Aorta (tissue), 5 donors: Measurements from ENCODE around the gene NPDC1. TPM values are rescaled to one million over a fixed set of nuclear protein-coding genes. Genes with fewer than 3 reads are reported as not detected.
"Not testable (repeated sequence)": the region's sequence is repeated elsewhere in the genome, so short reads cannot be mapped to it uniquely, and the experiment has no call there.

Experiments
- ATAC-seq: fragments of 200-7000 bp; cut with Tn5 transposase; one replicate; pipeline ENCODE4 v1.9.1; 2022; ENCODE audit warnings: moderate library complexity; ENCODE audit not compliant: low FRiP score
- DNase-seq, 2 donors: peaks; one replicate each; pipeline ENCODE4 v3.0.0-alpha.2; 2020
- H3K27ac ChIP-seq, 2 donors: one replicate each; pipeline ENCODE4 v1.5.1; 2013; ENCODE audit warnings: low read length in 2 of 2, mild to moderate bottlenecking in 2 of 2, moderate library complexity in 2 of 2, control low read depth in 1 of 2, inconsistent platforms in 1 of 2, low read depth in 1 of 2
- H3K27me3 ChIP-seq, 2 donors: one replicate each; pipeline ENCODE4 v1.6.1; 2013; ENCODE audit warnings: control low read depth in 1 of 2, low read length in 1 of 2, mild to moderate bottlenecking in 1 of 2, moderate library complexity in 1 of 2; ENCODE audit not compliant: insufficient read depth in 2 of 2, control insufficient read depth in 1 of 2
- H3K36me3 ChIP-seq, 2 donors: one replicate each; pipeline ENCODE4 v1.6.1; 2013; ENCODE audit warnings: control low read depth in 1 of 2, low read length in 1 of 2, mild to moderate bottlenecking in 1 of 2; ENCODE audit not compliant: insufficient read depth in 2 of 2, control insufficient read depth in 1 of 2
- H3K4me1 ChIP-seq, 2 donors: one replicate each; pipeline ENCODE4 v1.6.1; 2013; ENCODE audit warnings: low read length in 2 of 2, control low read depth in 1 of 2, mild to moderate bottlenecking in 1 of 2, moderate library complexity in 1 of 2; ENCODE audit not compliant: insufficient read depth in 2 of 2, control insufficient read depth in 1 of 2
- H3K4me3 ChIP-seq, 2 donors: one replicate each; pipeline ENCODE4 v1.5.1; 2013; ENCODE audit warnings: low read length in 2 of 2, control low read depth in 1 of 2, mild to moderate bottlenecking in 1 of 2
- H3K9me3 ChIP-seq: one replicate; pipeline ENCODE4 v1.6.1; 2013; ENCODE audit warnings: mild to moderate bottlenecking, low read length; ENCODE audit not compliant: control insufficient read depth
- WGBS, 2 donors: extraction: QIAGEN DNeasy Blood & Tissue Kit; methylation state at CpG; one replicate each; pipeline ENCODE4 v1.1.7; 2013; 5-methylcytosine and 5-hydroxymethylcytosine counted together
- intact Hi-C, 2 donors: fragments of 100-400 bp; cut with DNase I; formaldehyde crosslinking; loops; one replicate each; pipeline versions ENCODE4 v1.14.2 to v1.15.0; 2022
- polyA plus RNA-seq, 2 donors: library from polyadenylated mRNA; stranded (reverse); fragments of 200-250 nt; gene quantifications; one replicate each; pipeline ENCODE4 v1.2.3, GENCODE V29; 2013
- total RNA-seq, 2 donors: library from RNA; stranded (reverse); fragmentation: NEBNext Ultra II Directional; extraction: Animal tissue kit (Norgen Biotek cat#: 25700); gene quantifications; one replicate each; pipeline ENCODE4 v1.2.1, GENCODE V29; 2021
- donor health status: healthy with polysubstance abuse.
- donor health status: Bipolar disorder and iron deficiency.
- donor health status: DM: no; HTN: no; CAD: no.
- donor health status: DM: no; HTN: no; CAD: no.
- donor health status: DM: yes; HTN: yes; CAD: no.

NPDC1 gene
- total and polyA plus RNA-seq, 4 donors: 26.5 to 217 (median 145) TPM

- intact Hi-C loops: loop anchor here (10.0 kb wide), 1 partner anchor 279 kb away; no protein-coding TSS in a partner anchor
- no peaks in the 10 kb centered on the region for H3K27me3 ChIP-seq
- no peaks in the 10 kb centered on the region for H3K9me3 ChIP-seq
- DNase-seq: no peak
- ATAC-seq: no peak
- H3K4me1 ChIP-seq: no peaks in the 10 kb centered on the region
- no peaks in the 10 kb centered on the region for H3K36me3 ChIP-seq
- 83 to 92% methylated on average over 23 to 26 of the region's 26 CpGs for WGBS, 2 donors
- no peak overlapping the region for H3K27ac ChIP-seq
- no peak overlapping the region for H3K4me3 ChIP-seq
These were observed 17.5 kb upstream of the NPDC1 start for GRCh38 chr9:137063311-137064026.

GRCh38 chr9:137062798-137063197, 16.8 kb upstream of the NPDC1 start:
- H3K36me3 ChIP-seq, ATAC-seq, DNase-seq, H3K27ac ChIP-seq, H3K27me3 ChIP-seq, H3K4me1 ChIP-seq, H3K9me3 ChIP-seq, H3K4me3 ChIP-seq: not testable (repeated sequence)
- WGBS, 2 donors: 93 to 97% methylated on average over 4 to 9 of the region's 9 CpGs
- intact Hi-C loops: loop anchor here (10.0 kb wide), 1 partner anchor 278 kb away; no protein-coding TSS in a partner anchor

- Histone ChIP-seq H3K36me3 (no peaks in the 10 kb centered on the region), H3K4me1 (no peaks in the 10 kb centered on the region), H3K4me3 (no peak overlapping the region), H3K9me3 (no peaks in the 10 kb centered on the region), H3K27ac (no peak overlapping the region), H3K27me3 (no peaks in the 10 kb centered on the region)
- no peak for ATAC-seq
- DNase-seq: no peak
- intact Hi-C loops: loop anchor here (10.0 kb wide), 1 partner anchor 278 kb away; no protein-coding TSS in a partner anchor
- WGBS, 2 donors: 92 to 94% methylated on average over 15 of the region's 15 CpGs
These were observed 16.4 kb upstream of the NPDC1 start for GRCh38 chr9:137062384-137062783.

GRCh38 chr9:137058521-137059234, 12.7 kb upstream of the NPDC1 start:
- no peak for DNase-seq
- intact Hi-C loops: no loop called here
- no peak for ATAC-seq
- Histone ChIP-seq H3K4me1 (no peaks in the 10 kb centered on the region), H3K9me3 (no peaks in the 10 kb centered on the region), H3K27ac (no peak overlapping the region), H3K4me3 (no peak overlapping the region), H3K36me3 (no peaks in the 10 kb centered on the region), H3K27me3 (no peaks in the 10 kb centered on the region)
- WGBS, 2 donors: 90 to 92% methylated on average over 9 of the region's 9 CpGs

- Histone ChIP-seq H3K9me3 (no peaks in the 10 kb centered on the region), H3K27ac (no peak overlapping the region), H3K36me3 (no peaks in the 10 kb centered on the region), H3K4me3 (no peak overlapping the region), H3K27me3 (no peaks in the 10 kb centered on the region), H3K4me1 (no peaks in the 10 kb centered on the region)
- WGBS, 2 donors: 72 to 74% methylated on average over 16 of the region's 16 CpGs
- DNase-seq: no peak
- no peak for ATAC-seq
- intact Hi-C loops: no loop called here
These were observed 11.6 kb upstream of the NPDC1 start for GRCh38 chr9:137057545-137057944.

- DNase-seq (no peak), ATAC-seq (no peak)
- Histone ChIP-seq H3K4me1 (no peaks in the 10 kb centered on the region), H3K4me3 (no peak overlapping the region), H3K36me3 (no peaks in the 10 kb centered on the region), H3K9me3 (no peaks in the 10 kb centered on the region), H3K27ac (no peak overlapping the region), H3K27me3 (no peaks in the 10 kb centered on the region)
- intact Hi-C loops: no loop called here
- WGBS, 2 donors: 86 to 87% methylated on average over 17 of the region's 17 CpGs
These were observed 10.9 kb upstream of the NPDC1 start for GRCh38 chr9:137056739-137057415.

GRCh38 chr9:137055385-137056364, 9.7 kb upstream of the NPDC1 start:
- no peaks in the 10 kb centered on the region for H3K27me3 ChIP-seq
- H3K36me3 ChIP-seq: no peaks in the 10 kb centered on the region
- H3K4me1 ChIP-seq: no peaks in the 10 kb centered on the region
- H3K4me3 ChIP-seq: no peak overlapping the region
- peak; percentile 86 to 90 for DNase-seq
- intact Hi-C loops: no loop called here
- H3K27ac ChIP-seq: no peak overlapping the region
- ATAC-seq: peak; percentile 84
- 10 to 12% methylated on average over 28 of the region's 28 CpGs for WGBS, 2 donors
- no peaks in the 10 kb centered on the region for H3K9me3 ChIP-seq

- Histone ChIP-seq H3K4me3 (no peak overlapping the region), H3K27me3 (no peaks in the 10 kb centered on the region), H3K4me1 (no peaks in the 10 kb centered on the region), H3K36me3 (no peaks in the 10 kb centered on the region), H3K9me3 (no peaks in the 10 kb centered on the region), H3K27ac (no peak overlapping the region)
- ATAC-seq: peak; percentile 27
- intact Hi-C loops: no loop called here
- DNase-seq: no peak
- WGBS, 2 donors: 57 to 63% methylated on average over 14 to 17 of the region's 17 CpGs
These were observed 9.0 kb upstream of the NPDC1 start for GRCh38 chr9:137054932-137055384.
